VCaP (cell line): ENCODE measurements around the gene PDZD2.

Experiments used
- H3K27ac ChIP-seq: fragments of 450-650 bp; 2 replicates; pipeline ENCODE4 v1.5.1; 2017
- CTCF ChIP-seq: fragments of 450-650 bp; conservative IDR thresholded peaks from 2 replicates; pipeline ENCODE4 v1.5.1; 2017; ENCODE audit warnings: mild to moderate bottlenecking, moderate library complexity

Gene PDZD2

GRCh38 chr5:32090755-32091128 is 451.8 kb downstream of the PDZD2 start:
- H3K27ac ChIP-seq, result no peak overlapping the region
- no peak for TF ChIP-seq CTCF

GRCh38 chr5:32092938-32093812 is 454.2 kb downstream of the PDZD2 start:
- TF ChIP-seq CTCF, result peak; percentile 78
- no peak overlapping the region for H3K27ac ChIP-seq

GRCh38 chr5:32094691-32095090 is 455.8 kb downstream of the PDZD2 start:
- no peak for TF ChIP-seq CTCF
- H3K27ac ChIP-seq, result no peak overlapping the region

GRCh38 chr5:32095261-32095671 is 456.3 kb downstream of the PDZD2 start:
- TF ChIP-seq CTCF, result no peak
- H3K27ac ChIP-seq, result no peak overlapping the region

- no peak for TF ChIP-seq CTCF
- no peak overlapping the region for H3K27ac ChIP-seq
Observed at GRCh38 chr5:32096891-32097595, 458.1 kb downstream of the PDZD2 start.

GRCh38 chr5:32098291-32098690 is 459.4 kb downstream of the PDZD2 start:
- TF ChIP-seq CTCF, result no peak
- no peak overlapping the region for H3K27ac ChIP-seq

GRCh38 chr5:32098890-32099310 is 460.0 kb downstream of the PDZD2 start:
- no peak overlapping the region for H3K27ac ChIP-seq
- no peak for TF ChIP-seq CTCF
